Measurements from ENCODE around the gene NKAIN4. TPM values are rescaled to one million over a fixed set of nuclear protein-coding genes. Genes with fewer than 3 reads are reported as not detected.
A peak's percentile ranks its signal among the peaks of the same experiment; 100 is the strongest.

Gene NKAIN4
- total RNA-seq, result 10 to 100 TPM in 1 of 4 donors, not detected in 3; 40.9 TPM

- Histone ChIP-seq H3K4me1 (peaks cover 0 to 18% of the 10 kb centered on the region in 2 donors), H3K27ac (no peak within 1 kb of the TSS), H3K36me3 (no peaks in the 10 kb centered on the region), H3K4me3 (peak within 1 kb of the TSS in 1 of 2 donors; percentile 11), H3K9me3 (no peaks in the 10 kb centered on the region), H3K27me3 (peaks cover 5 to 25% of the 10 kb centered on the region in 2 donors)
- no peak for DNase-seq
- no peak for TF ChIP-seq CTCF (IDR thresholded peaks at IDR 0.05)
- no peak for TF ChIP-seq POLR2A (IDR thresholded peaks at IDR 0.05)
- intact Hi-C loops (cut with DNase I; ENCODE audit: low total_unique reads), result no loop called here
Observed at GRCh38 chr20:63254232-63254605, at the start of gene NKAIN4. TSS of gene NKAIN4 (minus strand) at chr20:63254463. CDS start at chr20:63254450, 13 bp downstream.

DNA sequence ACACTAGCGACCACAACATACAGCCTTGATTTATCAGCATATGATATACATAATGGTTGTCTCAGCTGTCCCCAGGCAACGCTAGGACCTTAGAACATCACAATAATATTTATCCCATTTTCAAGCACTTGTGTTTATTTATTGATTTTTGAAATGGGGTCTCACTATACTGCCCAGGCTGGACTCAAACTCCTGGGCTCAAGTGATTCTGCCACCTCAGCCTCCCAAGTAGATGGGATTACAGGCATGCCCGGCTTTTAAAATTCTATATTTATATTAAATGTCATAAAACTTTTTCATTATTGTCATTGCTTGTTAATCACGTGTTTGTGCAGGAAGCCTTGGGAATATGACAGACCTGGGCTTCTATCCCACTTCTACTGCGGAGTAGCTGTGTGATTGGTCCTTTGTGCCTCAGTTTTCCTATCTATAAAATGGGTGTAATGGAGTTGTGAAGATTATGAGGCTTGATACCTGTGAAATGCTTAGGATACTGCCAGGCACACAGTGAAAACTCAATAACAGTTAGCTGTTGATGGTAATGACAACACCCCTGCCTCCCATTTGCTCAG is 48.9 kb upstream of the NKAIN4 start:
- no peaks in the 10 kb centered on the region for H3K9me3 ChIP-seq
- H3K36me3 ChIP-seq, result no peaks in the 10 kb centered on the region
- intact Hi-C loops (cut with DNase I; ENCODE audit: low total_unique reads), result no loop called here
- peaks cover 0 to 10% of the 10 kb centered on the region in 2 donors for H3K27me3 ChIP-seq
- H3K4me1 ChIP-seq, result no peaks in the 10 kb centered on the region
- no peak for DNase-seq
- H3K4me3 ChIP-seq, result no peak overlapping the region
- H3K27ac ChIP-seq, result no peak overlapping the region
- no peak for TF ChIP-seq POLR2A (IDR thresholded peaks at IDR 0.05)
- no peak for TF ChIP-seq CTCF (IDR thresholded peaks at IDR 0.05)

- Histone ChIP-seq H3K4me1 (no peaks in the 10 kb centered on the region), H3K9me3 (no peaks in the 10 kb centered on the region), H3K36me3 (no peaks in the 10 kb centered on the region), H3K4me3 (no peak overlapping the region), H3K27ac (no peak overlapping the region), H3K27me3 (peaks cover 5 to 19% of the 10 kb centered on the region in 2 donors)
- no peak for TF ChIP-seq POLR2A (IDR thresholded peaks at IDR 0.05)
- TF ChIP-seq CTCF (IDR thresholded peaks at IDR 0.05), result no peak
- intact Hi-C loops (cut with DNase I; ENCODE audit: low total_unique reads), result no loop called here
- no peak for DNase-seq
Observed at GRCh38 chr20:63301671-63302070, 47.4 kb upstream of the NKAIN4 start.

GRCh38 chr20:63298731-63299312 is 44.6 kb upstream of the NKAIN4 start:
- no peak for DNase-seq
- no peak overlapping the region for H3K4me3 ChIP-seq
- no peaks in the 10 kb centered on the region for H3K4me1 ChIP-seq
- H3K36me3 ChIP-seq, result no peaks in the 10 kb centered on the region
- peaks cover 5 to 25% of the 10 kb centered on the region in 2 donors for H3K27me3 ChIP-seq
- H3K27ac ChIP-seq, result no peak overlapping the region
- intact Hi-C loops (cut with DNase I; ENCODE audit: low total_unique reads), result no loop called here
- TF ChIP-seq CTCF (IDR thresholded peaks at IDR 0.05), result no peak
- no peak for TF ChIP-seq POLR2A (IDR thresholded peaks at IDR 0.05)
- H3K9me3 ChIP-seq, result no peaks in the 10 kb centered on the region

GRCh38 chr20:63297796-63298572 is 43.7 kb upstream of the NKAIN4 start:
- TF ChIP-seq POLR2A (IDR thresholded peaks at IDR 0.05) (no peak), CTCF (IDR thresholded peaks at IDR 0.05) (no peak)
- Histone ChIP-seq H3K4me3 (no peak overlapping the region), H3K27ac (no peak overlapping the region), H3K9me3 (no peaks in the 10 kb centered on the region), H3K4me1 (no peaks in the 10 kb centered on the region), H3K27me3 (peaks cover 5 to 25% of the 10 kb centered on the region in 2 donors), H3K36me3 (no peaks in the 10 kb centered on the region)
- no peak for DNase-seq
- intact Hi-C loops (cut with DNase I; ENCODE audit: low total_unique reads), result no loop called here
